Astrocyte (in vitro differentiated cells and primary cell): Measurements from ENCODE around the gene OR9G1. TPM values are rescaled to one million over a fixed set of nuclear protein-coding genes. Genes with fewer than 3 reads are reported as not detected.

Experiments used
- DNase-seq: peaks from one replicate; pipeline ENCODE4 v3.0.0-alpha.2; 2010; ENCODE audit warnings: low read depth
- FAIRE-seq: peaks from 2 replicates; lab custom pipeline; 2011; peaks lifted over from hg19 to GRCh38; lab: Jason Lieb, UNC
- H2AFZ ChIP-seq: 2 replicates; pipeline ENCODE4 v1.6.0; 2012; ENCODE audit warnings: low read depth, low read length, inconsistent platforms
- H3K27ac ChIP-seq: 2 replicates; pipeline ENCODE4 v1.5.1; 2011; ENCODE audit warnings: low read depth, low read length, inconsistent platforms
- H3K27me3 ChIP-seq: 2 replicates; pipeline ENCODE4 v1.6.0; 2011; ENCODE audit warnings: low read length, inconsistent platforms; ENCODE audit not compliant: insufficient read depth
- H3K36me3 ChIP-seq: 2 replicates; pipeline ENCODE4 v1.5.1; 2011; ENCODE audit warnings: low read length, inconsistent platforms; ENCODE audit not compliant: insufficient read depth
- H3K4me1 ChIP-seq: 2 replicates; pipeline ENCODE4 v1.5.1; 2011; ENCODE audit warnings: low read length, inconsistent platforms; ENCODE audit not compliant: insufficient read depth
- H3K4me2 ChIP-seq: 2 replicates; pipeline ENCODE4 v1.6.0; 2012; ENCODE audit warnings: low read length, inconsistent platforms
- H3K4me3 ChIP-seq: 2 replicates; pipeline ENCODE4 v1.5.1; 2011; ENCODE audit warnings: low read depth, mild to moderate bottlenecking, low read length, inconsistent platforms; ENCODE audit not compliant: insufficient read depth
- H3K79me2 ChIP-seq: 2 replicates; pipeline ENCODE4 v1.6.0; 2012; ENCODE audit warnings: mild to moderate bottlenecking, low read length, inconsistent platforms; ENCODE audit not compliant: insufficient read depth
- H3K9ac ChIP-seq: 2 replicates; pipeline ENCODE4 v1.6.0; 2012; ENCODE audit warnings: mild to moderate bottlenecking, low read length, inconsistent platforms
- H3K9me3 ChIP-seq: 2 replicates; pipeline ENCODE4 v1.5.1; 2012; ENCODE audit warnings: low read depth, mild to moderate bottlenecking, low read length, inconsistent platforms; ENCODE audit not compliant: insufficient read depth
- H4K20me1 ChIP-seq: 2 replicates; pipeline ENCODE4 v1.6.0; 2012; ENCODE audit warnings: low read length, inconsistent platforms; ENCODE audit not compliant: insufficient read depth
- H3K27ac Mint-ChIP-seq: one replicate; pipeline ENCODE4 v1.8.0; 2021; ENCODE audit warnings: mild to moderate bottlenecking, mixed read lengths; ENCODE audit not compliant: unreplicated experiment
- H3K27me3 Mint-ChIP-seq: one replicate; pipeline ENCODE4 v1.8.0; 2021; ENCODE audit warnings: low read depth, mixed read lengths; ENCODE audit not compliant: unreplicated experiment
- H3K36me3 Mint-ChIP-seq: one replicate; pipeline ENCODE4 v1.8.0; 2021; ENCODE audit warnings: low read depth, mixed read lengths; ENCODE audit not compliant: unreplicated experiment
- H3K4me1 Mint-ChIP-seq: one replicate; pipeline ENCODE4 v1.8.0; 2021; ENCODE audit warnings: low read depth, mixed read lengths; ENCODE audit not compliant: unreplicated experiment
- H3K4me3 Mint-ChIP-seq: one replicate; pipeline ENCODE4 v1.8.0; 2021; ENCODE audit warnings: mild to moderate bottlenecking, moderate library complexity, mixed read lengths; ENCODE audit not compliant: unreplicated experiment
- H3K9me3 Mint-ChIP-seq: one replicate; pipeline ENCODE4 v1.8.0; 2021; ENCODE audit warnings: mild to moderate bottlenecking, mixed read lengths; ENCODE audit not compliant: unreplicated experiment
- CTCF ChIP-seq: IDR thresholded peaks from 2 replicates; pipeline ENCODE4 v1.5.1; 2011; ENCODE audit warnings: low read depth, mild to moderate bottlenecking, inconsistent platforms, low read length, moderate library complexity; ENCODE audit not compliant: insufficient read depth
- EZH2 ChIP-seq: IDR thresholded peaks from 2 replicates; pipeline ENCODE4 v1.6.1; 2012; ENCODE audit warnings: mild to moderate bottlenecking, low read length, inconsistent platforms; ENCODE audit not compliant: insufficient read depth
- total RNA-seq: library from RNA; stranded (reverse); gene quantifications from 2 replicates; pipeline ENCODE4 v1.2.1, GENCODE V29; 2021

The OR9G1 gene
- total RNA-seq, 1 donor from 2014 or later: not detected

- DNase-seq: no peak
- H3K9ac ChIP-seq: no peak overlapping the region
- no peak overlapping the region for H3K27ac ChIP-seq
- no peaks in the 10 kb centered on the region for H3K4me1 ChIP-seq
- no peaks in the 10 kb centered on the region for H3K36me3 ChIP-seq
- Mint-ChIP-seq H3K27ac (no peak overlapping the region), H3K9me3 (peaks cover 2% of the 10 kb centered on the region), H3K27me3 (no peaks in the 10 kb centered on the region), H3K4me1 (peaks cover 9% of the 10 kb centered on the region), H3K36me3 (no peaks in the 10 kb centered on the region), H3K4me3 (no peak overlapping the region)
- H2AFZ ChIP-seq: no peak overlapping the region
- no peaks in the 10 kb centered on the region for H3K27me3 ChIP-seq
- TF ChIP-seq EZH2: no peak
- TF ChIP-seq CTCF: no peak
- no peaks in the 10 kb centered on the region for H4K20me1 ChIP-seq
- H3K79me2 ChIP-seq: no peaks in the 10 kb centered on the region
- no peak for FAIRE-seq
- no peak overlapping the region for H3K4me2 ChIP-seq
- H3K9me3 ChIP-seq: peaks cover 10% of the 10 kb centered on the region
- no peak overlapping the region for H3K4me3 ChIP-seq
These were observed 7.0 kb downstream of the OR9G1 start for GRCh38 chr11:56705784-56706396.

GRCh38 chr11:56706486-56706885, 7.6 kb downstream of the OR9G1 start:
- peaks cover 2% of the 10 kb centered on the region for H3K9me3 Mint-ChIP-seq
- no peak overlapping the region for H3K27ac ChIP-seq
- no peak overlapping the region for H3K27ac Mint-ChIP-seq
- H3K79me2 ChIP-seq: no peaks in the 10 kb centered on the region
- no peaks in the 10 kb centered on the region for H3K36me3 ChIP-seq
- DNase-seq (no peak), FAIRE-seq (no peak)
- no peak overlapping the region for H3K4me3 ChIP-seq
- no peak overlapping the region for H3K4me2 ChIP-seq
- H3K9ac ChIP-seq: no peak overlapping the region
- TF ChIP-seq EZH2 (no peak), CTCF (no peak)
- H3K4me3 Mint-ChIP-seq: no peak overlapping the region
- H3K36me3 Mint-ChIP-seq: no peaks in the 10 kb centered on the region
- no peak overlapping the region for H2AFZ ChIP-seq
- H3K4me1 Mint-ChIP-seq: peaks cover 7% of the 10 kb centered on the region
- H3K27me3 Mint-ChIP-seq: no peaks in the 10 kb centered on the region
- H3K4me1 ChIP-seq: no peaks in the 10 kb centered on the region
- no peaks in the 10 kb centered on the region for H3K27me3 ChIP-seq
- no peaks in the 10 kb centered on the region for H4K20me1 ChIP-seq
- peaks cover 10% of the 10 kb centered on the region for H3K9me3 ChIP-seq

- no peaks in the 10 kb centered on the region for H3K27me3 ChIP-seq
- H3K4me1 ChIP-seq: no peaks in the 10 kb centered on the region
- Mint-ChIP-seq H3K27me3 (peaks cover 5% of the 10 kb centered on the region), H3K4me1 (no peaks in the 10 kb centered on the region), H3K27ac (no peak overlapping the region), H3K4me3 (no peak overlapping the region), H3K9me3 (peaks cover 7% of the 10 kb centered on the region), H3K36me3 (no peaks in the 10 kb centered on the region)
- no peak overlapping the region for H3K4me2 ChIP-seq
- no peaks in the 10 kb centered on the region for H3K36me3 ChIP-seq
- no peaks in the 10 kb centered on the region for H3K9me3 ChIP-seq
- FAIRE-seq (no peak), DNase-seq (no peak)
- H3K79me2 ChIP-seq: no peaks in the 10 kb centered on the region
- no peak overlapping the region for H3K27ac ChIP-seq
- TF ChIP-seq CTCF (no peak), EZH2 (no peak)
- no peak overlapping the region for H3K9ac ChIP-seq
- no peak overlapping the region for H3K4me3 ChIP-seq
- no peak overlapping the region for H2AFZ ChIP-seq
- no peaks in the 10 kb centered on the region for H4K20me1 ChIP-seq
These were observed 15.3 kb downstream of the OR9G1 start for GRCh38 chr11:56714206-56714605.
